Hematopoietic multipotent progenitor cell (in vitro differentiated cells): ENCODE measurements around the gene SYT3. TPM values are rescaled to one million over a fixed set of nuclear protein-coding genes. Genes with fewer than 3 reads are reported as not detected.
"Not testable (repeated sequence)": the region's sequence is repeated elsewhere in the genome, so short reads cannot be mapped to it uniquely, and the experiment has no call there.

Experiments
- DNase-seq, 3 donors: peaks; one replicate each; pipeline ENCODE4 v3.0.0-alpha.2; 2011 to 2015; ENCODE audit warnings: low read depth in 2 of 3, low spot score in 2 of 3
- total RNA-seq: library from RNA; depleted of rRNA; stranded (reverse); fragments of >200 nt; gene quantifications from one replicate; pipeline ENCODE4 v1.2.3, GENCODE V29; 2012

SYT3 gene
- total RNA-seq, 1 donor, result 0.81 TPM

DNA sequence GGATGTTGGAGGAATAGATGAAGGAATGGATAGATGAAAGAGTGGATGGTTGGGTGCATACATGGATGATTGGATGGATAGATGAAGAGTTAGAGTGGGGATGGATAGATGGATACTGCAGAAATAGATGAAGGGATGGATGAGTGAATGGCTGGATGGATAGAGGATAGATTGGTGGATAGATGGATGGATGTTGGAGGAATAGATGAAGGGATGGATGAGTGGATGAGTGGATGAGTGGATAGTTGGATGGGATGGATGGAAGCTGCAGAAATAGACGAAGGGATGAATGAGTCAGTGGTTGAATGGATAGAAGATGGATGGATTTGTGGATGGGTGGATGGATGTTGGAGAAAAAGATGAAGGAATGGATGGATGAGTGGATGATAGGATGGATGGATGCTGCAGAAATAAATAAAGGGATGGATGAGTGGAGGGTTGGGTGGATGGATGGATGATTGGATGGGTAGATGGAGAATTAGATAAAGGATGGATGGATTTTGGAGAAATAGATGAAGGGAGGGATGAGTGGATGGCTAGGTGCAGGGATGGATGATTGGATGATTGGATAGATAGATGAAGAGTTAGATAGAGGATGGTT lies 4.7 kb upstream of the SYT3 start:
- DNase-seq, result no peak

DNA sequence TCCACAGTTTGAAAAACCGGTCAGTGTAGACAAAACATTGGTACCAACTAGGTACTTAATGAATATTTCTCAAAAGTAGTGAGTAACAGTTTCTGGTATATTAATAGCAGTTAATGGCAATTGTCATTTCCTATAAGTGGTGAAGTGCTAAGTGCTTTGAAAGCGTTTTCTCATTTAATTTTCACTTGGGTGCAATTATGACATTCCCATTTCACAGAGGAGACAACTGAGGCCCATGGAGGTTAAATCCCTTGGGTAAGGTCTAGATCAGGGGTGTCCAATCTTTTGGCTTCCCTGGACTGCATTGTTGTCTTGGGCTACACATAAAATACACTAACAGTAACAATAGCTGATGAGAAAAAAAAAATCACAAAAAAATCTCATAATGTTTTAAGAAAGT lies 687 bp upstream of the SYT3 start:
- DNase-seq, result no peak

DNA sequence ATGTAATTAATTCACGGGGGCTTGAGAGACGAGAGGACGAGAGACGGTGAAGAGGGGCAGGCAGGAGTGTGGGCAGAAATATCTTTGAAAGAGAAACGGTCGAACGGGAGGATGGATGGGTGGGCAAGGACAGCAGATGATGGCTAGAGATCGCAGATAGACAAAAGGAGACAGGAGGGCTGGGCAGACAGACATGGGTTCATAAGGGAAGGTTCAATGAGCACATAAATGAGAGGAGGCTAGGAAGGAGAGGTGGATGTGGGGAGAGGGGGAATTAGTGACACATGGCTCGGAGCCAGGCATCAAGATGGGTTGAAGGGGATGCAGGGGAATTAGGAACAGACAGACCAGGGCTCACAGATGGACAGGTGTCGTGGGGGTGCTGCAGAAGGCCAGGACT lies 1.1 kb downstream of the SYT3 start:
- no peak for DNase-seq

GRCh38 chr19:50636317-50637085 lies 3.2 kb downstream of the SYT3 start:
- DNase-seq, result peak in 1 of 3 donors; percentile 21

DNA sequence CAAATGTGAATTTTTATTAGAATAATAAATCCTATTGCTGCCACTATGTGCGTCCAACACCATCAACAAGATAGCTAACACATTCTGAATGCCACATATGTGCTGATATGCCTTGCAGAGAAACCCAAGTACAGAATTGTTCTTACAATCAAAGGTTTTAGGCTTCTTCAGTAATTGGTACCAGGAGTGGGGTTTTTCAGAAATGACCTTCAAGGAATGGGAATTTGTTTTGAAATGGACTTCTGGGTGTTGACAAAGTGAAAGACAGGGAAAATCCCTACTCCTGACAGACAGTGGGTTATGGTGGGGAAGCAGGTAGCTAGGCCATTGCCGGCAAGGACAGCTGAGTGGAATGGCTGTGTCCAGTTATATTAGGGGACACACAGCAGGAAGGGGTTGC lies 5.7 kb downstream of the SYT3 start:
- no peak for DNase-seq

DNA sequence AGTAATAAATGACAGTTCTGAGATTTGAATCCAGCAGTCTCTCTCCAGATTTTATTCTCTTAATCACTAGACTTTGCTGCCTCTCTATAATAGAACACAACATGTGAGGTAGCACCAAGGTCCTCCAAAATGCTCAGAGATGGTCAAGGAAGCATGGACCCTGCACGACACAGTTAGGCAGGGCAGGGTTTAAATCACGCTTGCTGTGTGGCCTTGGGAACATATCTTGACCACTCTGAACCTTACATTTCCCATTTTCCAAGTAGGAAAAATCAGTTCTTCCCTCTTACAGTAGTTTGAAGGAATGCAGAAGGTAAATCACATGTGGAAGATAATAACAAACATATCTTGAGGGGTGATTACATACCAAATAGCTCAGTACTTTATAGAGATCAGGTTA lies 6.3 kb downstream of the SYT3 start:
- DNase-seq, result no peak

- no peak for DNase-seq
Observed at GRCh38 chr19:50632151-50632835, 7.4 kb downstream of the SYT3 start.

DNA sequence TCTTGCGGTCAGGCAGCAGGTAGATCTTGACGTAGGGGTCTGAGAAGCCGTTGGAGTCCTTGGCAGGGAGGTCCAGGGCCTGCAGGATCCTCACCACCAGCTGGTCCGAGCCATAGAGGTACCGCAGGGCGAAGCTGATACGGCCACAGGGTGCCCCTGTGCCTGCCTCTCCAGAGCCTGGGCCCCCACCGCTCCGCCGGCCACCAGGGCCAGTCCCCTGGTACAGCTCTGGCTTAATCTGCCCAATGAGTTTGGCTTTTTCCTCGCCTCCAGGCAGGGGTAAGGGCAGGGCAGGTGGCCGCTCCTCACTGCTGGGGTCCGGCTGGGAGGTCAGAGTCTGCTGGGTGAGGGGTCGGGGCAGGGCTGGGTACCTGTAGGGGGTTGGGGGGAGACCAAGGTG lies 9.9 kb downstream of the SYT3 start:
- no peak for DNase-seq

DNA sequence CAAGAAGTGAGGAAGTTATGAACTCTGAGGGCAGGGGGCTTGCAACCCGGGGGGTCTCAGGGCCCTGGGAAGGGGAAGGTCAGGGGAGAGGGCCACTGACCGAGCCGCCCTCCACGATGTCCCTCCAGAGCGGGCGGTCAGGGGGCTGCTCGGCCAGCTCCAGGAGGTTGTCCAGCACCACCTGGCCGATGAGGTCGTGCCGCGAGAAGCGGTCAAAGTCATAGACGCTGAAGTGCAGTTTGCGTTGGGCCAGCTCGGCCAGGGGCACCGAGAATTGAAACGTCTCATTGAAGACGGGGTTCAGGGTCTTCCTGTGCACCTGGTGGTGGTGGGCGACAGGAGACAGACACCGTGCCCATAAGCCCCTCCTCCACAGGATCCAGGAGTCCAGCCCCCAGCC lies 10.5 kb downstream of the SYT3 start:
- no peak for DNase-seq

DNA sequence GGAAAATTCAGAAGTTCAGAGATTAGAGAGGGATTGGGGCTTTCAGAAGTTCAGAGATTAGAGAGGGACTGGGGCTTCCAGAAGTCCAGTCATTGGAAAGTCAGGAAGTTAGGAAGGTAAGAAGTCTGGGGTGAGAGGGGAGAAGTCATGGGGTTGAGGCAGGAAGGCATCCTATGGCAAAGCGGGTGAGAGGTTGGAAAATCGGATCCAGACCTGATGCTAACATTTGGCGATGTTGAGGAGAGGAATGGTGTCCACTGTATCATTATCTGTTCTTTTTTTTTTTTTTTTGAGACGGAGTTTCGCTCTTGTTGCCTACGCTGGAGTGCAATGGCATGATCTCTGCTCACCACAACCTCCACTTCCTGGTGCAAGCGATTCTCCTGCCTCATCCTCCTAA lies 11.1 kb downstream of the SYT3 start:
- DNase-seq, result no peak

DNA sequence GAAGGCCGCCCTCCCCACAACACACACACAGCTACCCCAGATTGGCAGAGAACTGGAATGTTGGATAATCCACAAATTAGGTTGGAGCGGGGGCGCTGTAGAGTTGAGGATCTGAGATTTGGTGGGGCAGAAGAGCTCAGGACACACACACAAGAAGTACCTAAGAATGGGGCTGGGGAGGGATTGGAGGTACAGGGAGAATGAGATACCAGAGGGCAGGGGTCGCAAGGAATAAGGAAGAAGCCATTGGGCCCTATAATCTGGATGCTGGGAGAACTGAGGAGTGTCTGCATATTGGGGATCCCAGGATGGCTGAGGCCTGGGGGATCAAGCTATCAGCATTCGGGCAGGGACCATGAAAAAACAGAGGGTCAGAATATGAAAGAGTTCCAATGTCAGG lies 11.5 kb downstream of the SYT3 start:
- DNase-seq, result no peak

DNA sequence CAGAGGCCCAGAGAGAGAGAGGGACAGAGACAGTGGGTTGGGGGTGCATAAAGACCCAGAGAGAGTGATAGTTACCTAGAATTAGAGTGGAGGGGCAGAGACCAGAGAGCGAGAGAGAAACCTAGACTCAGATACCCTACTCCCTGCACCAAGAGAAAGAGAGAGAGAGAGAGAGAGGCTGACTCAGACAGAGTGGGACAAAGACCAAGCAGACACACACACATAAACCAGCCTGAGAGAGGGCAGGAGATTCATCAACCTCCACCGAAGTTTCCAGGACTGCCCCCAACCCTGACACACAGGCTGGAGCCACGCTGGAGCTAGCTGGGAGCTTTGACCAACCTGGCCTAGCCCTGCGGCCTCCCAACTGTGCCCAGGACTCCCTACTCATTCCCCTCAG lies 12.9 kb downstream of the SYT3 start:
- no peak for DNase-seq

DNA sequence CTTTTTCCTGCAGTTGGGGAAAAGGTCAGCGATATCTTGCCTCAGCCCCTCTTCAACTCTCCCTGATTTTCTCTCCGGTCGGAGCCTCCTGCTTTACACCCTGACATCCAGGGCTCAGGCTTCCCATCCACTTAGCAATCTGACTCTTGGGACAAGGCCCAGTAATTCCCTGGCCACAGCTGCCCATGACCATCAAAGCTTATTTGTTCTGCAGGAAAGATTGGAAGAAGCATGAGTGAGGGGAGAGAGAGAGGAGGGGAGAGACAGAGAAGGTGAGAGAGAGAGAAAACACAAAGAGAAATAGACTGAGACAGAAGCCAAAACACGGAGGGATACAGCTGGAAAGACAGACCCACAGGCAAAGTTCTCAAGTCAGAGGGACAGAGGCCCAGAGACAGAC lies 13.7 kb downstream of the SYT3 start:
- DNase-seq, result no peak

DNA sequence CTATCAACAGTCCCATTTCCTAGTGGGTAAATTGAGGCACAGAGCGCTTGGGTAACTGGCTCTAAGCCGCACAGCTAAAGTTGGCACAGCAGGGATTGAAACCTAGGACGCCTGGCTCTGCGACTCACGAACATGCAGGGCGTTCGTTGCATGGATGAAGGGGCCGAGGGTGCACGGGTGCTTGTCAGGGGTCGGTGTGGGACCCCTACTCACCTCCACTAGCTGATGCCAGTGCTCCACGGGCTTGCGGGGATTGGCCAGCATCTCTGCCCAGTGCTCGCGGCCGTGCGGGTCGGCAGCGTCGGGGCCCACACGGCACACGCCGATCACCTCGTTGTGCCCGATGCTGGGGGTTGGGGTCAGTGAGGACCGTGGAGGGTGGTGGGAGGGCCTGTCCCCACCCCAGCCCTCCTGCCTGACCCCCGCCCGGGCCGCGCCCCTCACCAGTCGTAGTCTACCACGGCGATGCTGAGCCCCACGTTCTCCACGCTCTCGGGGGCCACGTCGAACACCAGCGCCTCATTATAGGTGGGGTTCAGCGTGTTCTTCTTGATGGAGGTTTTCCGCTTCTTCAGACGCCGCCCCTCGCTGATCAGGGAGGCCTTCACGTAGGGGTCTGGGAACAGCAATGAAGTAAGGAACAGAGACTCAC lies 14.6 kb downstream of the SYT3 start:
- DNase-seq, result no peak

GRCh38 chr19:50620394-50620906 lies 19.2 kb downstream of the SYT3 start:
- DNase-seq, result not testable (repeated sequence)

GRCh38 chr19:50619184-50619583 lies 20.5 kb downstream of the SYT3 start:
- not testable (repeated sequence) for DNase-seq

- DNase-seq, result not testable (repeated sequence)
Observed at GRCh38 chr19:50618379-50618778, 21.3 kb downstream of the SYT3 start.

DNA sequence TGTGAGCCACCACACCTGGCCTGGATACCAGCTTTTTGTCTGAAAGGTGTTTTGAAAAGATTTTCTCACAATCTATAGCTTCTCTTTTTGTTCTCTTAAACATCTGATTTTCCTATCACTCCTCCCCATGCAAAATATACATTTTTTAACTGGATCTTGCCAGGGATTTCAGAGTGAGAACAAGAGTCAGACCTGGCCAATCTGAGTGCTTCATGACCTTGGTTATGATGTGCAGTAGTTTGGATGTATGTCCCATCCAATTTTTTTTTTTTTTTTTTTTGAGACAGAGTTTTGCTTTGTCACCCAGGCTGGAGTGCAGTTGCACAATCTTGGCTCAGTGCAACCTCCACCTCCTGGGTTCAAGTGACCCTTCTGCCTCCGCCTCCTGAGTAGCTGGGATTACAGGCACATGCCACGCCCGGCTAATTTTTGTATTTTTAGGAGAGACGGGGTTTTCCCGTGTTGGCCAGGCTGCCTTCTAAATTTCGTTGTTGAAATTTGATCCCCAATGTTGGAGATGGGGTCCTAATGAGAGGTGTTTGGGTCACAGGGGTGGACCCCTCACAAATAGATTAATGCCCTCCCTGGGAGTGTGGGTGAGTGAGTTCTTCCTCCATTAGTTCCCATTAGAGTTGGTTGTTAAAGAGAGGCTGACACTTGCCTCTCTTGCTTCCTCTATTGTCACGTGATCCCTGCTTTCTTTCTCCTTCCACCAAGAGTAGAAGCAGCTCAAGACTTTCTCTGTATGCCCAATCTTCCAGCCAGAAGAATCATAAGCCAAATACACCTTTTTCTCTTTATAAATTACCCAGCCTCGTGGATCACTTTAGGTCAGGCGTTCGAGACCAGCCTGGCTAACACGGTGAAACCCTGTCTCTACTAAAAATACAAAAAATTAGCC lies 26.9 kb downstream of the SYT3 start:
- DNase-seq, result not testable (repeated sequence)

- DNase-seq, result peak; percentile 13 to 96 (median 95)
Observed at GRCh38 chr19:50607874-50608785, 31.6 kb downstream of the SYT3 start.
